Endometrium (tissue), 2 donors: ENCODE results near the gene SLC2A8.

Source experiments
- FAIRE-seq: peaks from 2 replicates; lab custom pipeline; 2012; peaks lifted over from hg19 to GRCh38; lab: Jason Lieb, UNC
- donor health status: control.
- donor health status: control.

Gene SLC2A8

GRCh38 chr9:127457191-127457878 lies 60.4 kb downstream of the SLC2A8 start:
- FAIRE-seq: no peak
